ENCODE data around the gene GATM.

- no peak for TF ChIP-seq CTCF (IDR thresholded peaks at IDR 0.05)
- TF ChIP-seq EZH2 (IDR thresholded peaks at IDR 0.05) = no peak
- TF ChIP-seq EZH2phosphoT487 (IDR thresholded peaks at IDR 0.05) = no peak
Observed at GRCh38 chr15:45354711-45355110, 23.6 kb downstream of the GATM start.
